NCI-H187 (cell line): ENCODE measurements around the gene CDR2L.
"Not testable (repeated sequence)": the region's sequence is repeated elsewhere in the genome, so short reads cannot be mapped to it uniquely, and the experiment has no call there.

ENCODE experiments used
- DNase-seq, 2 experiments: peaks; one replicate each; lab custom pipeline; 2025; lab: John Stamatoyannopoulos, UW

Gene CDR2L

GRCh38 chr17:75043789-75044188, 56.4 kb downstream of the CDR2L start:
- not testable (repeated sequence) for DNase-seq

GRCh38 chr17:75044716-75045115, 57.3 kb downstream of the CDR2L start:
- DNase-seq: no peak

- not testable (repeated sequence) for DNase-seq
Measured at GRCh38 chr17:75045946-75046406, 58.5 kb downstream of the CDR2L start.

- peak; percentile 83 to 93 for DNase-seq
Measured at GRCh38 chr17:75046407-75047289, 59.2 kb downstream of the CDR2L start, which contains the start of the genes ATP5PD and KCTD2. Gene ATP5PD, minus strand, starts transcription at chr17:75046969. Its CDS starts 4,319 bp downstream, at chr17:75042650. Gene KCTD2, plus strand, starts transcription at chr17:75047225. Its CDS starts 26 bp downstream, at chr17:75047251.

- no peak for DNase-seq
Measured at GRCh38 chr17:75047398-75048098, 60.1 kb downstream of the CDR2L start.

- no peak for DNase-seq
Measured at GRCh38 chr17:75048249-75048878, 60.9 kb downstream of the CDR2L start.

GRCh38 chr17:75049057-75049456, 61.6 kb downstream of the CDR2L start:
- DNase-seq: no peak

- DNase-seq: no peak
Measured at GRCh38 chr17:75049706-75050105, 62.3 kb downstream of the CDR2L start.

- DNase-seq: no peak
Measured at GRCh38 chr17:75051941-75052340, 64.5 kb downstream of the CDR2L start.
